Mesendoderm (in vitro differentiated cells): Measurements from ENCODE around the gene MTG2.

Experiments used
- DNase-seq: peaks from one replicate; pipeline ENCODE4 v3.0.0; 2013
- H2AK5ac ChIP-seq: 2 replicates; pipeline ENCODE4 v1.6.1; 2013; ENCODE audit warnings: low read length, inconsistent platforms
- H2BK120ac ChIP-seq: 2 replicates; pipeline ENCODE4 v1.6.1; 2013; ENCODE audit warnings: low read depth, mild to moderate bottlenecking, low read length, moderate library complexity, mixed read lengths
- H2BK15ac ChIP-seq: replicated peaks from 2 replicates; pipeline ENCODE4 v1.6.1; 2013; ENCODE audit warnings: low read depth, mild to moderate bottlenecking, moderate library complexity
- H2BK5ac ChIP-seq: 2 replicates; pipeline ENCODE4 v1.6.1; 2013; ENCODE audit warnings: low read length, inconsistent platforms
- H3K18ac ChIP-seq: 2 replicates; pipeline ENCODE4 v1.6.1; 2013; ENCODE audit warnings: mild to moderate bottlenecking, low read length, mixed read lengths
- H3K23ac ChIP-seq: one replicate; pipeline ENCODE4 v1.6.1; 2013; ENCODE audit warnings: low read length
- H3K27ac ChIP-seq: 2 replicates; pipeline ENCODE4 v1.5.1; 2013; ENCODE audit warnings: low read depth, mild to moderate bottlenecking, inconsistent platforms, low read length, moderate library complexity
- H3K27me3 ChIP-seq: 2 replicates; pipeline ENCODE4 v1.6.1; 2013; ENCODE audit warnings: low read length, control low read depth, mild to moderate bottlenecking, inconsistent platforms; ENCODE audit not compliant: insufficient read depth, poor library complexity
- H3K36me3 ChIP-seq: 2 replicates; pipeline ENCODE4 v1.6.1; 2013; ENCODE audit warnings: low read length, inconsistent platforms; ENCODE audit not compliant: control insufficient read depth, insufficient read depth
- H3K4ac ChIP-seq: one replicate; pipeline ENCODE4 v1.6.1; 2013; ENCODE audit warnings: low read depth, mild to moderate bottlenecking, low read length, moderate library complexity
- H3K4me1 ChIP-seq: 2 replicates; pipeline ENCODE4 v1.6.1; 2013; ENCODE audit warnings: low read depth, low read length, inconsistent platforms; ENCODE audit not compliant: control insufficient read depth
- H3K4me2 ChIP-seq: 2 replicates; pipeline ENCODE4 v1.6.1; 2013; ENCODE audit warnings: low read length
- H3K4me3 ChIP-seq: 2 replicates; pipeline ENCODE4 v1.5.1; 2013; ENCODE audit warnings: mild to moderate bottlenecking, low read length
- H3K56ac ChIP-seq: one replicate; pipeline ENCODE4 v1.6.1; 2013; ENCODE audit warnings: low read length
- H3K79me1 ChIP-seq: 2 replicates; pipeline ENCODE4 v1.6.1; 2013; ENCODE audit warnings: low read length, inconsistent platforms
- H3K79me2 ChIP-seq: 2 replicates; pipeline ENCODE4 v1.6.1; 2013; ENCODE audit warnings: mild to moderate bottlenecking, low read length; ENCODE audit not compliant: control insufficient read depth, insufficient read depth
- H3K9ac ChIP-seq: 2 replicates; pipeline ENCODE4 v1.6.1; 2013; ENCODE audit warnings: low read length, inconsistent platforms
- H4K5ac ChIP-seq: one replicate; pipeline ENCODE4 v1.6.1; 2013; ENCODE audit warnings: low read length
- H4K8ac ChIP-seq: one replicate; pipeline ENCODE4 v1.6.1; 2013; ENCODE audit warnings: low read depth, mild to moderate bottlenecking, control low read depth, low read length, moderate library complexity
- WGBS: extraction: QIAGEN DNeasy Blood & Tissue Kit; methylation state at CpG from one replicate; pipeline ENCODE4 v1.1.7; 2013; ENCODE audit warnings: low lambda C conversion rate, missing lambda C conversion rate; ENCODE audit not compliant: insufficient coverage; ENCODE audit errors: extremely low coverage; 5-methylcytosine and 5-hydroxymethylcytosine counted together

MTG2 gene

DNA sequence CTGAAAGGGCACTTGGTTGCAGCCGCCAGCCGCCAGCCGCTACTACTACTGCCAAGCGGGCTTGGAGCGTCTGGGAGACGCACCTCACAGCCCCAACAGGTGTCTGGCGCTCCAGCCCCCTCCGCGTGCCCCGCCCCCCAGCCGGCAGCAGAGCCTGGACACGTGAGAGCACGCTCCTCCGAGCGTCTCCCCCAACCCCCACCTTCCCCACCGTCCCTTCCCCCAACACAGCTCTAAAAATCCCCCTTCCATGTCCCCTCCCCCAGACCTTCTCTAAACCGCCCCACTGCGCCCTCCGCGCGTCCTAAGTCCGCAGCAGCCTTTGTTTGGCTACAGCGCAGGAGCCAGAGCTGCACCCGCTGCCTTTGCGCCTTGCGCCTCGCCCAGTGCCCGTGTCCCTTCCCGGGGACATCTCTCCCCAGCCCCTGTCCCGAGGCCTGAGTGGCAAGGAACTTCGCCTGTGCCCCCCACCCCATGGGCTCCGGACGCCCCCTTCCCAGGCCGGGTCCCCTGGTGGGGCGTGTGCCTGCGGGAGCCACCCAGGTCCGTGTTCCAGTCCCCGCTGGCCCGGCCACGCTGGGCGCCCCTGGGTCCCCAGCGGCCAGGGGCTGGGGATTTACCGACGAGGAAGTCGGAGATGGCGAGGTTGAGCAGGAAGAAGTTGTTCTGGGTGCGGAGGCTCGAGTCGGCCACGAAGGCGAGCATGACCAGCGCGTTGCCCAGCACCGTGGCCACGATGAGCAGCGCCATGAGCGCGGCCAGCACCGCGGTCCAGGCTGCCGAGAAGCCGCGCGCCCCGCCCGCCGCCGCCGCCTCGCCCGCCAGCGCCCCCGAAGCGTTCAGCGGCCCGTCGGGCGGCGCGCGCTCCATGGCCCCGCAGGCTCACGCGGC, 36.5 kb downstream of the MTG2 start:
- Histone ChIP-seq H3K4me3 (no peak overlapping the region), H3K18ac (no peak overlapping the region), H3K79me1 (no peaks in the 10 kb centered on the region), H3K56ac (no peak overlapping the region), H3K4ac (no peak overlapping the region), H3K23ac (no peak overlapping the region), H3K79me2 (no peaks in the 10 kb centered on the region), H3K36me3 (no peaks in the 10 kb centered on the region), H4K8ac (no peak overlapping the region), H3K9ac (no peak overlapping the region), H4K5ac (no peak overlapping the region), H2AK5ac (no peak overlapping the region), H2BK120ac (no peak overlapping the region), H2BK15ac (no peak overlapping the region), H2BK5ac (no peak overlapping the region), H3K27me3 (peaks cover 28% of the 10 kb centered on the region), H3K4me2 (no peak overlapping the region), H3K27ac (no peak overlapping the region), H3K4me1 (no peaks in the 10 kb centered on the region)
- no CpG with 5 or more reads among the region's 84 CpGs for WGBS
- no peak for DNase-seq

DNA sequence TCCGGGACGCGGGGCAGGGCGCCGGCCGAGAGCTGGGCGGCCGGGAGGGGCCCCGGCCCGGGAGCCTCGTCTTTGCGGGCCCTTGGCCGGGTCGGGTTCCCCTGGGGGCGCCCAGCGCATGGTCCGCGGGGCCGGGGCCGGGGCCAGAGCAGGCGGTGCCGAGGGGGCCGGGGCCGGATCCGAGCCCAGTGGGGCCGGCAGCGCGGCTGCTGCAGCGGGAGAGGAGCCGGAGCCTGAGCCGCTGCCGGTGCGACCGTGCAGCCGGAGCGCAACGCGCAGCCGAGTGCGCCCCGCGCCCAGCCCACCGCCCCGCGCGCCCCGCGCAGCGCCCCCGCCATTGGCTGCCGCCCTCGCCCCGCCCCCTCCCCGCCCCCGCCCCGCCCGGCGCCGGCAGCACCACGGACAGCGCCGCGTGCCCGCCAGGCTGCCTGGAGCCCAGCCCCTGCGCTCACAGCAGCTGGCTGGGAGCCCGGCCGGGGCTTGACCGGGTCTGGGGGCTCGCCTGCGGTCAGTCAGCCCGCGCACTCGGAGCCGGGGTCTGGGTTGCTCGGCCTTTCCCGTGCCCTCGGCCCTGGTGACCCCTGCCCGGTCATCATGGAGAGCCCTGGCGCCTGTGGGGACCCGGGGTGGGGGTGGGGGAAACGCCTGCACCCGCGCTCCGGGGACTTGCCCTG, 37.3 kb downstream of the MTG2 start, which contains the start of gene HRH3:
HRH3 (minus strand) TSS at position 287 of the 674 bp plus-strand sequence. CDS start 308 bp downstream, outside the sequence.
- Histone ChIP-seq H3K4me3 (no peak within 1 kb of the TSS), H3K4ac (no peak within 1 kb of the TSS), H3K79me2 (no peaks in the 10 kb centered on the region), H2BK120ac (no peak within 1 kb of the TSS), H3K9ac (no peak within 1 kb of the TSS), H3K27me3 (peaks cover 28% of the 10 kb centered on the region), H3K56ac (no peak within 1 kb of the TSS), H4K5ac (no peak within 1 kb of the TSS), H3K23ac (no peak within 1 kb of the TSS), H2BK5ac (no peak within 1 kb of the TSS), H2BK15ac (no peak within 1 kb of the TSS), H4K8ac (no peak within 1 kb of the TSS), H2AK5ac (no peak within 1 kb of the TSS), H3K18ac (no peak within 1 kb of the TSS), H3K79me1 (no peaks in the 10 kb centered on the region), H3K27ac (no peak within 1 kb of the TSS), H3K4me2 (no peak within 1 kb of the TSS), H3K36me3 (no peaks in the 10 kb centered on the region), H3K4me1 (no peaks in the 10 kb centered on the region)
- DNase-seq, result peak; percentile 60
- WGBS, result no CpG with 5 or more reads among the region's 84 CpGs

DNA sequence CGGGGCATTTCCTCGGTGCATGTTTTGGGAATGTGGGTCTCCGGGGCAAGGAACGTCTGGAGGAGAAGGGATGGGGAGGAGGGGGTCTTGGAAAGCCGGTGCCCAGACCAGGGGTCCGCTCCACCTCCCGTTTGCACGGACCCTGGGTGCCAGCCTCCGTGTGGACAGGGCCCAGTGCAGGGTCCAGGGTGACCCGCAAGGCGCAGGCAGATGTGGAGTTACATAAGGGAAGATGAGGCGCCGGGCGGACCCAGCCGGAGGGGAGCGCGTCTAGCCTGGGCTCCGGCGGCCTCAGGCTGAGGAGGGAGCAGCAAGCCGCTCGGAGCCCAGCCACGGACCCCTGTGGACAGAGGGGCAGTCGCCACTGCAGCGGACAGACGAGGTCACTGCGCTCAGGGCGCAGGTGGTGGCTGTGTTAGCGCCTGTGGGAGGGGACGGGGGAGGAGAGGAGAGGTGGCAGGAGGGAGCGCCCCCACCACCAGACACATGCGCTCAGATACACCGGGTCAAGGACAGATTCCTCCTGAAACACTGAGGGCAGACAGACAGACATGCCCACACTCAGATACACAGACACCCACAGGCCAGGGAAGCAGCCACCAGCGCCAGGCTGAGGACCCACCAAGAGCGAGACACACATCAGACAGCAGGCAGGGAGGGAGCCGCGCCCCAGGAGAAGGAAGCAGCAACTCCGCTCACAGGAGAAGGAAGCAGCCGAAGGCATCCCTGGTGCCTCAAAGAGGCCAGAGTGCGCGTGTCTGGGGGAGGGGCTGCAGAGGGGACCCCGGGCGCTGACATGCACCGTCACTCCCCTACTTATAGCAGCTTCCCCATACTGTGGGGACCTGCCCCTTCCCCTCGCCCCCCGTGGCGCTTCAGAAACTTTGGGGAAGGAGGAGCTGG, 38.1 kb downstream of the MTG2 start:
- Histone ChIP-seq H3K4me1 (no peaks in the 10 kb centered on the region), H3K4ac (no peak overlapping the region), H3K9ac (no peak overlapping the region), H3K27me3 (peaks cover 28% of the 10 kb centered on the region), H2BK15ac (no peak overlapping the region), H4K5ac (no peak overlapping the region), H3K27ac (no peak overlapping the region), H3K79me2 (no peaks in the 10 kb centered on the region), H3K23ac (no peak overlapping the region), H3K18ac (no peak overlapping the region), H3K56ac (no peak overlapping the region), H3K4me2 (no peak overlapping the region), H2BK120ac (no peak overlapping the region), H4K8ac (no peak overlapping the region), H3K79me1 (no peaks in the 10 kb centered on the region), H2BK5ac (no peak overlapping the region), H3K4me3 (no peak overlapping the region), H3K36me3 (no peaks in the 10 kb centered on the region), H2AK5ac (no peak overlapping the region)
- peak; percentile 27 for DNase-seq
- WGBS, result no CpG with 5 or more reads among the region's 46 CpGs

DNA sequence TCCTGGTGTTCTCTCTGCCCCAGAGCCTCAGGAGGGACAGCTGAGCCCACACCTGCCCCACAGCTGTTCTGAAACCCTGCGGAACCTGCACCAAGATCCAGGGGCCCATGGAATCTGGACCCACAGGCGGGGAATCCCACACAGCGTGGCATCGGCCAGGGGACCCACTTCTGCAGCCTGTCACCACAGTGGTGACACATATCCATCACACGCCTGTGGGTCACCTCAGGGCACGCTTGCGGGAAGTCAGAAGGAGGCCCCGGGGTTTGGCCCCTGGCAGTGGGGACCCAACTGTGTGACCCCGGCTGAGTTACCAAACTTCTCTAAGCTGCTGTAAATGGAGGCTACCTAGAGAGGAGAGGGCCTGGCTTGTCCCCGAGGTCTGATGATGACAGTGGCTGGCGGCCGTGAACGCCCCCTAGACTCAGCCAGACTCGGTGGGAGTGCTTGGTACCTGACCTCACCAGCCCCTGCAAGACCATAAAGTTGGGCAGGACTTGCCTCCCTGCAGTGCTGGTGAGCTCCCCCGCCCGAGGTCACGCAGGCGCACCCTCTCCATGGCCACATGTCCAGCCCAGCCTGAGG, 39.5 kb downstream of the MTG2 start:
- H3K4me1 ChIP-seq, result no peaks in the 10 kb centered on the region
- H2AK5ac ChIP-seq, result no peak overlapping the region
- H2BK5ac ChIP-seq, result no peak overlapping the region
- no peak overlapping the region for H3K27ac ChIP-seq
- H2BK15ac ChIP-seq, result no peak overlapping the region
- H3K4ac ChIP-seq, result no peak overlapping the region
- peaks cover 28% of the 10 kb centered on the region for H3K27me3 ChIP-seq
- no peaks in the 10 kb centered on the region for H3K79me2 ChIP-seq
- H3K36me3 ChIP-seq, result no peaks in the 10 kb centered on the region
- no peak overlapping the region for H3K23ac ChIP-seq
- H3K4me2 ChIP-seq, result no peak overlapping the region
- H4K8ac ChIP-seq, result no peak overlapping the region
- no CpG with 5 or more reads among the region's 18 CpGs for WGBS
- no peak overlapping the region for H4K5ac ChIP-seq
- no peak overlapping the region for H2BK120ac ChIP-seq
- H3K56ac ChIP-seq, result no peak overlapping the region
- no peak overlapping the region for H3K18ac ChIP-seq
- H3K79me1 ChIP-seq, result no peaks in the 10 kb centered on the region
- no peak overlapping the region for H3K9ac ChIP-seq
- H3K4me3 ChIP-seq, result no peak overlapping the region
- no peak for DNase-seq

DNA sequence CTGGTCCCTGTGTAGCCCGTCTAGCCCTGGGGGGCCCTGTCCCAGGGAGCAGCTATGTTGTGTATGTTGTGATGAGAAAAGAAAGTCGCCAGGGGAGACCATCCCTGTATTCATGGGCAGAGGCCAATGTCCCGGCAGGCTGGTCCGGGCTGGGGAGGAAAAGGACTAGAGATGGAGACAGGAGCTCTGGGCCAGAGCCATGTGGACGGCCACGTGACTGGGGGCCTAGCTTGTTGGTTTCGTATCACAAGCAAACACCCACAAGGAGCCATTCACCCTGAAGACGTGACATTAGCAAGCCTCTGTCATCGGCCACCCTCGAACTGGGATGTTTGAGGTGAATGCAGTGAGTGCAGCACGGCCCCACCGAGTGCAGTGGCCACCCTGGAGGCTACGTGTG, 40.1 kb downstream of the MTG2 start:
- no peak overlapping the region for H3K27ac ChIP-seq
- H3K4me2 ChIP-seq, result no peak overlapping the region
- no peak overlapping the region for H3K4me3 ChIP-seq
- no peak overlapping the region for H3K56ac ChIP-seq
- peaks cover 24% of the 10 kb centered on the region for H3K27me3 ChIP-seq
- no peak overlapping the region for H3K4ac ChIP-seq
- H3K9ac ChIP-seq, result no peak overlapping the region
- no peaks in the 10 kb centered on the region for H3K79me1 ChIP-seq
- no peak overlapping the region for H4K8ac ChIP-seq
- no CpG with 5 or more reads among the region's 13 CpGs for WGBS
- DNase-seq, result no peak
- H3K36me3 ChIP-seq, result no peaks in the 10 kb centered on the region
- no peak overlapping the region for H2AK5ac ChIP-seq
- no peak overlapping the region for H2BK120ac ChIP-seq
- H4K5ac ChIP-seq, result no peak overlapping the region
- H3K79me2 ChIP-seq, result no peaks in the 10 kb centered on the region
- no peak overlapping the region for H2BK15ac ChIP-seq
- no peak overlapping the region for H3K23ac ChIP-seq
- H2BK5ac ChIP-seq, result no peak overlapping the region
- no peak overlapping the region for H3K18ac ChIP-seq
- no peaks in the 10 kb centered on the region for H3K4me1 ChIP-seq
